ENCODE data around the gene KRT25. TPM values are rescaled to one million over a fixed set of nuclear protein-coding genes. Genes with fewer than 3 reads are reported as not detected.

The KRT25 gene
- total and polyA plus RNA-seq, 11 donors = not detected

- peaks cover 0 to 19% (median 0%) of the 10 kb centered on the region in 9 donors for H3K27me3 ChIP-seq
- intact Hi-C loops (cut with DNase I) = no loop called here
- H3K27ac ChIP-seq = no peak overlapping the region
- no peak for TF ChIP-seq CTCF (IDR thresholded peaks at IDR 0.05)
- TF ChIP-seq POLR2A (IDR thresholded peaks at IDR 0.05) = no peak
- H3K9me3 ChIP-seq = no peaks in the 10 kb centered on the region
- H3K4me3 ChIP-seq = no peak overlapping the region
- ATAC-seq (no peak), DNase-seq (no peak)
- WGBS, 4 donors = 62 to 68% (median 66%) methylated on average over 2 of the region's 2 CpGs
- no peaks in the 10 kb centered on the region for H3K36me3 ChIP-seq
- H3K4me1 ChIP-seq = no peaks in the 10 kb centered on the region
Observed at GRCh38 chr17:40720899-40721298, 34.2 kb downstream of the KRT25 start.

- no peak for TF ChIP-seq CTCF (IDR thresholded peaks at IDR 0.05)
- no peak for TF ChIP-seq POLR2A (IDR thresholded peaks at IDR 0.05)
- Histone ChIP-seq H3K27me3 (peaks cover 0 to 21% (median 0%) of the 10 kb centered on the region in 9 donors), H3K27ac (no peak overlapping the region), H3K4me3 (no peak overlapping the region), H3K4me1 (no peaks in the 10 kb centered on the region), H3K9me3 (no peaks in the 10 kb centered on the region), H3K36me3 (no peaks in the 10 kb centered on the region)
- ATAC-seq (no peak), DNase-seq (no peak)
- intact Hi-C loops (cut with DNase I) = no loop called here
- WGBS, 4 donors = 52 to 61% (median 55%) methylated on average over 8 of the region's 8 CpGs
Observed at GRCh38 chr17:40718930-40719329, 36.2 kb downstream of the KRT25 start.

- TF ChIP-seq CTCF (IDR thresholded peaks at IDR 0.05) (no peak), POLR2A (IDR thresholded peaks at IDR 0.05) (no peak)
- Histone ChIP-seq H3K4me3 (no peak overlapping the region), H3K9me3 (no peaks in the 10 kb centered on the region), H3K36me3 (no peaks in the 10 kb centered on the region), H3K27ac (no peak overlapping the region), H3K4me1 (no peaks in the 10 kb centered on the region), H3K27me3 (peaks cover 0 to 13% (median 0%) of the 10 kb centered on the region in 9 donors)
- 47 to 70% (median 66%) methylated on average over 3 of the region's 3 CpGs for WGBS, 4 donors
- ATAC-seq = no peak
- intact Hi-C loops (cut with DNase I) = no loop called here
- no peak for DNase-seq
Observed at GRCh38 chr17:40717776-40718175, 37.4 kb downstream of the KRT25 start.

- WGBS, 4 donors = 73 to 75% (median 74%) methylated on average over 6 of the region's 6 CpGs
- Histone ChIP-seq H3K27ac (no peak overlapping the region), H3K36me3 (no peaks in the 10 kb centered on the region), H3K4me1 (no peaks in the 10 kb centered on the region), H3K27me3 (peaks cover 0 to 6% (median 0%) of the 10 kb centered on the region in 9 donors), H3K4me3 (no peak overlapping the region), H3K9me3 (no peaks in the 10 kb centered on the region)
- ATAC-seq (no peak), DNase-seq (no peak)
- TF ChIP-seq CTCF (IDR thresholded peaks at IDR 0.05) (no peak), POLR2A (IDR thresholded peaks at IDR 0.05) (no peak)
- intact Hi-C loops (cut with DNase I) = no loop called here
Observed at GRCh38 chr17:40714473-40714872, 40.7 kb downstream of the KRT25 start.
